ENCODE data around the gene NCR3LG1.

NCR3LG1 gene

DNA sequence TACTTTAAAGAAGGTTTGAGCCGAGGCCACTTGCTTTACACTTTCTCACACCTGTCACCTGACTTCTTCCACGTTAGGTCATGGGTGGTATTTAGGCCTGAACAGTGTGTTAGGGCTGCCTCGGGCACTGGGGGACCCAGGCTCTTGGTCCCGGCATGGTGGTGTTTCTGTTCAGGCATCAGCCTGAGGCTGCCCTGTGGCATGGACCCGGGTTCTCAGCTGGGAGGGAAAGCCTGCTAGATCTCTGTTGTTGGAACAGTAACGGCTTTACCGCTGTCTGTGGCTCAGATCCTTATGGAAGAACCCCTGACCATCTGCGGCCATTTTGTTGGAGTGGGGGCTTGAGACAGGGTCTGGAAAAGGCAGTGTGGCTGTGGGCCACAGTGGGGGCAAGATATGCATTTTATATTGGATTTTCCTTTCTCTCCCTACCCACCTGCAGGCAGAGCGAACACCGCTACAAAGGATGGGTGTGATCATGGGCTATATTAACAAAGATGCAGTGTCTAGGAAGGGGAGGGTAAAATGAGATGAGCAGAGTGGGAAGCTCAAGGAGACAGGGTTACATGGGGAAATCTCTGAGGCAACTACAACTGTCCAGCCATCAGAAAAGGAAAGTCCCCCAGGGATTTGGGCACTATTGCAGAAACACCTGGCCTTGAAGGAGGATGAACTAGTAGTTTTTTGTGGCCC lies 38.5 kb downstream of the NCR3LG1 start:
- no peak for DNase-seq (ENCODE audit: extremely low spot score)
- ChIA-PET POLR2A (no interaction called here), CTCF (interaction anchor here (0.8 to 14.8 kb wide), 5 partner anchors 11 to 134 kb away, joined by 3 to 220 read pairs (median 12); no protein-coding TSS in a partner anchor)
- TF ChIP-seq, protein P1, sequence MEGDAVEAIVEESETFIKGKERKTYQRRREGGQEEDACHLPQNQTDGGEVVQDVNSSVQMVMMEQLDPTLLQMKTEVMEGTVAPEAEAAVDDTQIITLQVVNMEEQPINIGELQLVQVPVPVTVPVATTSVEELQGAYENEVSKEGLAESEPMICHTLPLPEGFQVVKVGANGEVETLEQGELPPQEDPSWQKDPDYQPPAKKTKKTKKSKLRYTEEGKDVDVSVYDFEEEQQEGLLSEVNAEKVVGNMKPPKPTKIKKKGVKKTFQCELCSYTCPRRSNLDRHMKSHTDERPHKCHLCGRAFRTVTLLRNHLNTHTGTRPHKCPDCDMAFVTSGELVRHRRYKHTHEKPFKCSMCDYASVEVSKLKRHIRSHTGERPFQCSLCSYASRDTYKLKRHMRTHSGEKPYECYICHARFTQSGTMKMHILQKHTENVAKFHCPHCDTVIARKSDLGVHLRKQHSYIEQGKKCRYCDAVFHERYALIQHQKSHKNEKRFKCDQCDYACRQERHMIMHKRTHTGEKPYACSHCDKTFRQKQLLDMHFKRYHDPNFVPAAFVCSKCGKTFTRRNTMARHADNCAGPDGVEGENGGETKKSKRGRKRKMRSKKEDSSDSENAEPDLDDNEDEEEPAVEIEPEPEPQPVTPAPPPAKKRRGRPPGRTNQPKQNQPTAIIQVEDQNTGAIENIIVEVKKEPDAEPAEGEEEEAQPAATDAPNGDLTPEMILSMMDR (IDR thresholded peaks at IDR 0.05; ENCODE audit: control extremely low read depth, extremely low read depth, low read depth, missing control alignments): no peak

DNA sequence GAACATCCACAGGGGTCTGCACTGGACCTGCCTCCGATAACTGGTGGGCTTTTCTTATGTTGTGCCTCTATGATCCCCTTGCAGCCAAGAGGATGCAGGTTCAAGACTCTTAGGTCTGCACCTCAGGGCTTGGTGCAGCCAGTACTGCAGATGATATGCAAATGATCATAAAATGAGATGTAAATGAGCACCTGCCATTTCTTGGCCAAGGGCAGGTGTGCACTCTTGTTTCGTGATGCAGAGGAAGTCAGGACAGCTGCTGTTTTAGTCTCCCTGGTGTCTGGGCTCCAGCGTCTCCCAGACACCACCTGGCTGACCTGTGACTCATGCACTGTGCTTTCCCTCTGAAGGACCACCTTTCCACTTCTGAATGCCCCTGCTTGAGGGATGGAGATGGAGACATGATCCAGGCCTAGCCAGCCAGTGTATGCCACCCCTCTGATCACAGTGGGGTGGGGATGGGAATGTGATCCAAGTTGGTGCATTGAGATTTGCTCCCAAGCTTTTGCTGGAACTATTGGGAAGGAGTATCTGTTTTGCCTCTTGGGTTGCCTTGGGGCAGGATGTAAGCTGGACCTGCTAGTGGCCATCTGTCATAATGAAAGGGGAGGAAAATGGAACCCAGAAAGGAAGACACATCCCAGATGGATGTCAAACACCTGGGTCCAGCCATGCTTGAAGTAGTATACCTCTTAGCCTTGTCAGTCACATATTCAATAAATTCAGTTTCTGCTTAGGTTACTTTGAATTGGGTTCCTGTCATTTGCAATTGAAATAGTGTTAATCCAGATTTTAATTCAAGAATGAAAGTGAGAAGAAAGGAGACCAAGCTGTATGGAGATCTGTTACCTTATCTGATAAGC lies 40.1 kb downstream of the NCR3LG1 start:
- ChIA-PET CTCF (interaction anchor here (0.9 to 14.8 kb wide), 5 partner anchors 7 to 162 kb away, joined by 3 to 220 read pairs (median 4); no protein-coding TSS in a partner anchor), POLR2A (no interaction called here)
- peak; percentile 14 for DNase-seq (ENCODE audit: extremely low spot score)
- TF ChIP-seq, protein P1 (IDR thresholded peaks at IDR 0.05; ENCODE audit: control extremely low read depth, extremely low read depth, low read depth, missing control alignments): no peak

- peak; percentile 7 for DNase-seq (ENCODE audit: extremely low spot score)
- ChIA-PET CTCF (interaction anchor here (1.3 to 3.8 kb wide), 3 partner anchors 8 to 135 kb away, joined by 3 to 22 read pairs (median 4); no protein-coding TSS in a partner anchor), POLR2A (no interaction called here)
- TF ChIP-seq, protein P1 (IDR thresholded peaks at IDR 0.05; ENCODE audit: control extremely low read depth, extremely low read depth, low read depth, missing control alignments): no peak
These were observed 41.3 kb downstream of the NCR3LG1 start for GRCh38 chr11:17392872-17393271.

DNA sequence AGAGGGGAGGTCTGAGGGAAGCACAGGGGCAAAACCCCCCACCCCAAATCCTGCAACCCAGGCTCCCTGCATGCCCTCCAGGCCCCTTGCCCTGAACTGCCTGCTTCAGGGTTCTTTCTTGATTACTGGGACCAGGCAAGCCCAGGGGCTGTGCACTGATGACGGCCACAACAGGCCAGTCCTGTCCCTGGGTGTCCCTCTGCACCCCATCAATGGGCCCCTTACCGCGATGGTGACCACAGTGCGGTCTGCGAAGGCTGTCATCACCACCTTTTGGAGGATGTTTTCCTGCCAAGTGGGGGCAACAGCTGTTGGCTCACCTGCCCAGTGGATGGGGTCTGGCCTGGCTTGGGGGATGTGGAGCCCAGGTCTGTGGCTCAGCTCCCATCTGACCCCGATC lies 41.9 kb downstream of the NCR3LG1 start:
- POLR2A ChIA-PET: no interaction called here
- TF ChIP-seq, protein P1 (IDR thresholded peaks at IDR 0.05; ENCODE audit: control extremely low read depth, extremely low read depth, low read depth, missing control alignments): no peak
- CTCF ChIA-PET: interaction anchor here (1.0 to 3.8 kb wide), 4 partner anchors 9 to 135 kb away, joined by 3 to 22 read pairs (median 3); no protein-coding TSS in a partner anchor
- peak; percentile 7 for DNase-seq (ENCODE audit: extremely low spot score)

DNA sequence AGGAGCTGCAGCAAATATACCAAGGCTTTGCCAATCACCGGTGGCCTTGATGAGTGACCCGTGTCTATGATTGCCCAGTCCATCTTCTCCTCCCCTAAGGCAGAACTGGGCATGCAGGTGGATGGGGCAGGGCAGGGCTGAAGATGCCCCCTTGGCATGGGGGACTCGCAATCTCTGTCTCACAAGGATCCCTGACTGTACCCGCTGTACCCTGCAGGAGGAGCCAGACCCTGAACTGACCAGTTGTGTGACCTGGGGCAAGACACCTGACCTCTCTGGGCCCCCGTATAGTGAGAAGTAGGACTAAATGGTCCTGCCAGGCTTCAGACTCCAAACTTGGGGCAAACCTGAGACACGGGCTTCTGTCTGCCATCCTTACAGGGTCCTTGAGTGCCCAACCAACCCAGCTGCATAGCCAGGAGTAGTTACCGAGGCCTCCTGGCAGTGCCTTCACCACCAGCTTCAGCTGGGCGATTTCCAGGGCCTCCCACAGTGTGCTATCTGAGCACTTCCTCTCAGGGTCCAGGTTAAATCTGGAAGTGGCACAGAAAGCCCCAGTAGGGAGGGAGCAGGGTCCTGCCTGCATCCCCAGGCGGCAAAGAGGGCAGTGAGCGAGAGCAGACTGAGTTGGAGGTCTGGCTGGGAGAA lies 43.3 kb downstream of the NCR3LG1 start:
- ChIA-PET CTCF (interaction anchor here (1.2 to 3.8 kb wide), 2 partner anchors 10 to 105 kb away, joined by 3 to 22 read pairs; no protein-coding TSS in a partner anchor), POLR2A (no interaction called here)
- TF ChIP-seq, protein P1 (IDR thresholded peaks at IDR 0.05; ENCODE audit: control extremely low read depth, extremely low read depth, low read depth, missing control alignments): no peak
- peak; percentile 15 for DNase-seq (ENCODE audit: extremely low spot score)

DNA sequence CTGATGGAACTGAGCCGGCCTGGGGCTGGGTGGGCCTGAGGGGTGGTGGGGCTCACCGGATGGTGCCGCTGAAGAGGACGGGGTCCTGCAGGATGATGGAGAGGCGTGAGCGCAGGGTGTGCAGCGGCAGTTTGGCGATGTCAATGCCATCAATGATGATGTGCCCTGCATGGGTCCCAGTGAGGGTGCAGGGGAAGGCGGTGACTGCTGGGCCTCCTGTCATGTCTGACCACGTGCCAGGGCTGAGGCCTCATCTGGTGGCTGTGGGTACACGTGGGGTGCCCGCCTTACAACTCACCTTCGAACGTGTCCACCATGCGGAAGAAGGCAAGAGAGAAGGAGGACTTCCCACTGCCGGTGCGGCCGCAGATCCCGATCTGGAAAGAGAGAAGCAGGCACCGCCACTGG lies 44.0 kb downstream of the NCR3LG1 start:
- ChIA-PET CTCF (interaction anchor here (3.8 to 8.4 kb wide), 2 partner anchors 11 to 12 kb away, joined by 22 to 51 read pairs; no protein-coding TSS in a partner anchor), POLR2A (no interaction called here)
- DNase-seq (ENCODE audit: extremely low spot score): no peak
- TF ChIP-seq, protein P1 (IDR thresholded peaks at IDR 0.05; ENCODE audit: control extremely low read depth, extremely low read depth, low read depth, missing control alignments): no peak

All from GM10248 (cell line).